Pancreas (tissue), 10 donors: ENCODE data around the gene OTP. TPM values are rescaled to one million over a fixed set of nuclear protein-coding genes. Genes with fewer than 3 reads are reported as not detected.

Experiments used
- ATAC-seq, 4 donors: fragments of 200-7000 bp; cut with Tn5 transposase; one replicate each; pipeline versions ENCODE4 v1.8.0 to v1.9.1; 2020; ENCODE audit warnings: mild to moderate bottlenecking in 4 of 4, moderate library complexity in 4 of 4
- DNase-seq, 6 donors: peaks; one replicate each; pipeline ENCODE4 v3.0.0-alpha.2; 2020
- FAIRE-seq: peaks from 2 replicates; lab custom pipeline; 2012; peaks lifted over from hg19 to GRCh38; lab: Jason Lieb, UNC
- H3K27ac ChIP-seq, 4 donors: fragments of 200-600 bp; sonication (generic); 1 replicate in 3 of 4; 2 replicates in 1 of 4; pipeline versions ENCODE4 v1.5.0 to v1.8.0; 2020
- H3K27me3 ChIP-seq, 4 donors: fragments of 200-600 bp; one replicate each; pipeline ENCODE4 v1.8.0; 2021
- H3K36me3 ChIP-seq, 3 donors: fragments of 200-600 bp; sonication (generic) in 1 of 3; one replicate each; pipeline versions ENCODE4 v1.5.0 to v1.8.0; 2020 to 2021
- H3K4me1 ChIP-seq, 3 donors: fragments of 200-600 bp; one replicate each; pipeline ENCODE4 v1.8.0; 2021
- H3K4me3 ChIP-seq, 4 donors: fragments of 200-600 bp; sonication (generic) in 2 of 4; one replicate each; pipeline versions ENCODE4 v1.5.0 to v1.8.0; 2020 to 2021
- H3K9me3 ChIP-seq, 4 donors: fragments of 200-600 bp; one replicate each; pipeline ENCODE4 v1.8.0; 2021
- CTCF ChIP-seq, 4 donors: fragments of 200-600 bp; sonication (generic) in 3 of 4; IDR thresholded peaks; one replicate each; pipeline versions ENCODE4 v1.5.0 to v1.8.0; 2021; ENCODE audit warnings: antibody characterized with exemption in 4 of 4
- WGBS, 2 donors: extraction: QIAGEN DNeasy Blood & Tissue Kit; methylation state at CpG; one replicate each; pipeline ENCODE4 v1.1.7; 2013; 5-methylcytosine and 5-hydroxymethylcytosine counted together
- intact Hi-C, 3 donors: fragments of 100-400 bp; cut with DNase I; formaldehyde crosslinking; loops; one replicate each; pipeline versions ENCODE4 v1.11.1 to v1.14.2; 2022
- polyA plus RNA-seq, 2 donors: library from polyadenylated mRNA; stranded (reverse); fragments of 200-250 nt; gene quantifications; one replicate each; pipeline ENCODE4 v1.2.3, GENCODE V29; 2013
- total RNA-seq, 6 donors: library from RNA; stranded (reverse); fragmentation: NEBNext Ultra II Directional in 4 of 6; extraction: Animal tissue kit (Norgen Biotek cat#: 25700) in 4 of 6; gene quantifications; one replicate each; pipeline versions ENCODE4 v1.2.1 to v1.2.4, GENCODE V29; 2021 to 2023
- donor health status: healthy with polysubstance abuse.
- donor health status: DM: no; HTN: no; CAD: no; lungs with moderate emphysema.
- donor health status: DM: no; HTN: no; CAD: no.
- donor health status: control.
- donor health status: control.
- donor health status: Bipolar disorder and iron deficiency.
- donor health status: DM: yes; HTN: yes; CAD: no.
- donor health status: DM: no; HTN: no; CAD: no.
- donor health status: DM: no; HTN: no; CAD: no.
- donor health status: DM: yes; HTN: yes; CAD: no.

Gene OTP
- total and polyA plus RNA-seq, 8 donors, result not detected

GRCh38 chr5:77635917-77636640 is 2.4 kb downstream of the OTP start:
- FAIRE-seq (no peak), ATAC-seq (no peak), DNase-seq (no peak)
- H3K27ac ChIP-seq, result no peak overlapping the region
- no peak overlapping the region for H3K4me3 ChIP-seq
- 13 to 15% methylated on average over 30 of the region's 30 CpGs for WGBS, 2 donors
- no peak for TF ChIP-seq CTCF (IDR thresholded peaks at IDR 0.05)
- intact Hi-C loops, result no loop called here
- no peaks in the 10 kb centered on the region for H3K9me3 ChIP-seq
- peaks cover 0 to 2% (median 0%) of the 10 kb centered on the region in 3 donors for H3K4me1 ChIP-seq
- H3K36me3 ChIP-seq, result no peaks in the 10 kb centered on the region
- peaks cover 21 to 93% (median 65%) of the 10 kb centered on the region in 4 donors for H3K27me3 ChIP-seq

- DNase-seq (no peak), ATAC-seq (peak in 1 of 4 donors; percentile 28), FAIRE-seq (no peak)
- Histone ChIP-seq H3K27ac (no peak overlapping the region), H3K36me3 (no peaks in the 10 kb centered on the region), H3K4me3 (no peak overlapping the region), H3K4me1 (peaks cover 0 to 6% (median 0%) of the 10 kb centered on the region in 3 donors), H3K27me3 (peaks cover 18 to 85% (median 62%) of the 10 kb centered on the region in 4 donors), H3K9me3 (no peaks in the 10 kb centered on the region)
- 17 to 20% methylated on average over 11 of the region's 11 CpGs for WGBS, 2 donors
- intact Hi-C loops, result no loop called here
- no peak for TF ChIP-seq CTCF (IDR thresholded peaks at IDR 0.05)
Observed at GRCh38 chr5:77635067-77635916, 3.2 kb downstream of the OTP start.

- intact Hi-C loops, result no loop called here
- no peak overlapping the region for H3K4me3 ChIP-seq
- ATAC-seq (no peak), FAIRE-seq (no peak), DNase-seq (no peak)
- no peaks in the 10 kb centered on the region for H3K9me3 ChIP-seq
- H3K27ac ChIP-seq, result no peak overlapping the region
- no peaks in the 10 kb centered on the region for H3K36me3 ChIP-seq
- peaks cover 0 to 6% (median 0%) of the 10 kb centered on the region in 3 donors for H3K4me1 ChIP-seq
- no peak for TF ChIP-seq CTCF (IDR thresholded peaks at IDR 0.05)
- WGBS, 2 donors, result 8 to 11% methylated on average over 5 of the region's 5 CpGs
- H3K27me3 ChIP-seq, result peaks cover 12 to 70% (median 48%) of the 10 kb centered on the region in 4 donors
Observed at GRCh38 chr5:77633709-77634108, 4.8 kb downstream of the OTP start.

- no peak overlapping the region for H3K4me3 ChIP-seq
- H3K9me3 ChIP-seq, result no peaks in the 10 kb centered on the region
- FAIRE-seq (no peak), DNase-seq (no peak), ATAC-seq (no peak)
- intact Hi-C loops, result no loop called here
- H3K36me3 ChIP-seq, result no peaks in the 10 kb centered on the region
- no peak for TF ChIP-seq CTCF (IDR thresholded peaks at IDR 0.05)
- peaks cover 14 to 70% (median 44%) of the 10 kb centered on the region in 4 donors for H3K27me3 ChIP-seq
- no peak overlapping the region for H3K27ac ChIP-seq
- WGBS, 2 donors, result 23 to 24% methylated on average over 8 of the region's 8 CpGs
- H3K4me1 ChIP-seq, result peaks cover 0 to 6% (median 0%) of the 10 kb centered on the region in 3 donors
Observed at GRCh38 chr5:77633207-77633675, 5.3 kb downstream of the OTP start.
